ENCODE data around the gene NECAB3.

Gene NECAB3

GRCh38 chr20:33655164-33655563 lies 19.1 kb downstream of the NECAB3 start:
- H3K27me3 Mint-ChIP-seq (ENCODE audit: low read depth, poor library complexity) = no peaks in the 10 kb centered on the region
- peaks cover 11% of the 10 kb centered on the region for H3K4me1 Mint-ChIP-seq
- DNase-seq = no peak
- H3K36me3 Mint-ChIP-seq (ENCODE audit: low read depth) = no peaks in the 10 kb centered on the region
- H3K4me3 Mint-ChIP-seq = no peak overlapping the region
- no peak for TF ChIP-seq CTCF (IDR thresholded peaks at IDR 0.05)
- H3K9me3 Mint-ChIP-seq = no peaks in the 10 kb centered on the region
- H3K27ac Mint-ChIP-seq = no peak overlapping the region

GRCh38 chr20:33654680-33655161 lies 19.5 kb downstream of the NECAB3 start:
- Mint-ChIP-seq H3K36me3 (ENCODE audit: low read depth) (no peaks in the 10 kb centered on the region), H3K9me3 (no peaks in the 10 kb centered on the region), H3K27ac (peak overlapping the region; percentile 31), H3K27me3 (ENCODE audit: low read depth, poor library complexity) (no peaks in the 10 kb centered on the region), H3K4me1 (peaks cover 13% of the 10 kb centered on the region), H3K4me3 (no peak overlapping the region)
- TF ChIP-seq CTCF (IDR thresholded peaks at IDR 0.05) = no peak
- no peak for DNase-seq

- Mint-ChIP-seq H3K36me3 (ENCODE audit: low read depth) (no peaks in the 10 kb centered on the region), H3K4me1 (peaks cover 19% of the 10 kb centered on the region), H3K9me3 (no peaks in the 10 kb centered on the region), H3K4me3 (no peak overlapping the region), H3K27me3 (ENCODE audit: low read depth, poor library complexity) (no peaks in the 10 kb centered on the region), H3K27ac (no peak overlapping the region)
- TF ChIP-seq CTCF (IDR thresholded peaks at IDR 0.05) = no peak
- DNase-seq = no peak
Observed at GRCh38 chr20:33653900-33654596, 20.2 kb downstream of the NECAB3 start.

- Mint-ChIP-seq H3K27me3 (ENCODE audit: low read depth, poor library complexity) (no peaks in the 10 kb centered on the region), H3K27ac (no peak overlapping the region), H3K4me1 (peaks cover 26% of the 10 kb centered on the region), H3K9me3 (no peaks in the 10 kb centered on the region), H3K4me3 (no peak overlapping the region), H3K36me3 (ENCODE audit: low read depth) (no peaks in the 10 kb centered on the region)
- TF ChIP-seq CTCF (IDR thresholded peaks at IDR 0.05) = peak; percentile 71
- DNase-seq = peak; percentile 77
Observed at GRCh38 chr20:33653218-33653899, 20.9 kb downstream of the NECAB3 start.

- H3K4me1 Mint-ChIP-seq = peaks cover 34% of the 10 kb centered on the region
- peaks cover 6% of the 10 kb centered on the region for H3K36me3 Mint-ChIP-seq (ENCODE audit: low read depth)
- H3K4me3 Mint-ChIP-seq = no peak overlapping the region
- H3K27ac Mint-ChIP-seq = peak overlapping the region; percentile 40
- DNase-seq = no peak
- TF ChIP-seq CTCF (IDR thresholded peaks at IDR 0.05) = no peak
- H3K9me3 Mint-ChIP-seq = no peaks in the 10 kb centered on the region
- no peaks in the 10 kb centered on the region for H3K27me3 Mint-ChIP-seq (ENCODE audit: low read depth, poor library complexity)
Observed at GRCh38 chr20:33651562-33652048, 22.6 kb downstream of the NECAB3 start.
